Vagina (tissue), 2 donors: ENCODE data around the gene TAS1R3.
A peak's percentile ranks its signal among the peaks of the same experiment; 100 is the strongest.

Experiments used
- POLR2A ChIP-seq, 2 donors: fragments of 450-650 bp; IDR thresholded peaks; one replicate each; pipeline ENCODE4 v1.6.1; 2017; ENCODE audit warnings: antibody characterized with exemption in 2 of 2, mild to moderate bottlenecking in 2 of 2, moderate library complexity in 2 of 2
- POLR2AphosphoS5 ChIP-seq, 2 donors: sonication (generic); formaldehyde crosslinking; IDR thresholded peaks; one replicate each; pipeline ENCODE4 v1.9.0; 2017; ENCODE audit warnings: antibody characterized with exemption in 2 of 2, mild to moderate bottlenecking in 2 of 2, low read depth in 1 of 2; ENCODE audit not compliant: insufficient read depth in 1 of 2
- TF ChIP-seq, protein P1 (sequence below), 3 experiments: fragments of 450-650 bp in 2 of 3; fragments of 200-600 bp in 1 of 3; sonication (generic) in 1 of 3; IDR thresholded peaks; one replicate each; pipeline ENCODE4 v1.5.1; 2017 to 2019; ENCODE audit warnings: antibody characterized with exemption in 3 of 3, mild to moderate bottlenecking in 2 of 3, moderate library complexity in 2 of 3

DNA sequence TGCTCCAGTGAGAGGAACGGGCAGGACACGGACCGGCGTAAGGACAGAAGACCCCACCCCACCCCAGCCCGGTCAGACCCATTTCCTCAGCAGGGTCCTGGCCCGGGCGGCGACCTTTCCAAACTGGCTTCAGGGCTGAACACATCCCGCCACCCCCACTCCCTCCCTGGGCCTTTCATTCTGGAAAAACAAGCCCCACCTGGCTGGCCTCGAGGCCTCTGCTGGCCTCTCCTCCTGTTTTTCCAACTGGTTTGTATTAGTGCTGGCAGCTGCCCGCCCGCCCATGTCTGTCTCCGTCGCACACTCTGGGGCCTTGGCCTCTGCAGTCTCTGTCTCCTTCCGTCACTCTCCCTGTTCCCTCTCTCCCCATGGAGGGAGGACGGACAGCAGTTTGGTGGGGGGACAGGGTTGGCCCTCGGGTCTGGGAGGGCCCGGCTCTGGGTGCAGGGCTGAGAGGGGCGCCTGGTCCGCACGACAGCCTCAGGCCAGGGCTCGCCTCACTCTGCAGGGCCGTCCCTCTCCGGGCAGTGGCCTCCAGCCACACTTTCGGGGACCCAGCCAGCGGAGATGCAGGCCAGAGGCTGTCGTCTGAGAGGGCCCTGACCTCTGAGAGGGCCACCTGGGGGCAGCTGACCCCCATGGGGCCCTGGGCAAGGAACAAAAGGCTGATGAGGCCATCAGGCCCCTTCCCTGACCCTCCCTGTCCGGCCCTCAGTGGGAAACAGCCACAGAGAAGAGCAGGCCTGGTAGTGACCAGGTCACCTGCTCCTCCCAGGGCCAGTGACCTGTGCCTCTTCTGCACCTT lies 28.8 kb downstream of the TAS1R3 start:
- TF ChIP-seq, protein P1, sequence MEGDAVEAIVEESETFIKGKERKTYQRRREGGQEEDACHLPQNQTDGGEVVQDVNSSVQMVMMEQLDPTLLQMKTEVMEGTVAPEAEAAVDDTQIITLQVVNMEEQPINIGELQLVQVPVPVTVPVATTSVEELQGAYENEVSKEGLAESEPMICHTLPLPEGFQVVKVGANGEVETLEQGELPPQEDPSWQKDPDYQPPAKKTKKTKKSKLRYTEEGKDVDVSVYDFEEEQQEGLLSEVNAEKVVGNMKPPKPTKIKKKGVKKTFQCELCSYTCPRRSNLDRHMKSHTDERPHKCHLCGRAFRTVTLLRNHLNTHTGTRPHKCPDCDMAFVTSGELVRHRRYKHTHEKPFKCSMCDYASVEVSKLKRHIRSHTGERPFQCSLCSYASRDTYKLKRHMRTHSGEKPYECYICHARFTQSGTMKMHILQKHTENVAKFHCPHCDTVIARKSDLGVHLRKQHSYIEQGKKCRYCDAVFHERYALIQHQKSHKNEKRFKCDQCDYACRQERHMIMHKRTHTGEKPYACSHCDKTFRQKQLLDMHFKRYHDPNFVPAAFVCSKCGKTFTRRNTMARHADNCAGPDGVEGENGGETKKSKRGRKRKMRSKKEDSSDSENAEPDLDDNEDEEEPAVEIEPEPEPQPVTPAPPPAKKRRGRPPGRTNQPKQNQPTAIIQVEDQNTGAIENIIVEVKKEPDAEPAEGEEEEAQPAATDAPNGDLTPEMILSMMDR (IDR thresholded peaks at IDR 0.05), result no peak
- no peak for TF ChIP-seq POLR2A (IDR thresholded peaks at IDR 0.05)
- TF ChIP-seq POLR2AphosphoS5 (IDR thresholded peaks at IDR 0.05; ENCODE audit: insufficient read depth in 1 of 2, low read depth in 1 of 2), result peak in 1 of 2 donors; percentile 33
